Neuronal stem cell (in vitro differentiated cells): ENCODE data around the gene FDXR.
A peak's percentile ranks its signal among the peaks of the same experiment; 100 is the strongest.

Source experiments
- DNase-seq: peaks from one replicate; pipeline ENCODE4 v3.0.0-alpha.2; 2013; ENCODE audit warnings: low spot score
- H2AFZ ChIP-seq: one replicate; pipeline ENCODE4 v1.6.1; 2013; ENCODE audit warnings: mild to moderate bottlenecking, low read length, inconsistent platforms
- H2AK5ac ChIP-seq: 2 replicates; pipeline ENCODE4 v1.6.1; 2013; ENCODE audit warnings: low read depth, mild to moderate bottlenecking, inconsistent platforms, low read length, moderate library complexity, mixed read lengths
- H2BK120ac ChIP-seq: 2 replicates; pipeline ENCODE4 v1.6.1; 2013; ENCODE audit warnings: low read depth, mild to moderate bottlenecking, inconsistent platforms, low read length, moderate library complexity, mixed read lengths
- H2BK12ac ChIP-seq: one replicate; pipeline ENCODE4 v1.6.1; 2013; ENCODE audit warnings: low read length, inconsistent platforms
- H2BK15ac ChIP-seq: 2 replicates; pipeline ENCODE4 v1.6.1; 2013; ENCODE audit warnings: mild to moderate bottlenecking, low read length, inconsistent platforms, mixed read lengths
- H2BK5ac ChIP-seq: one replicate; pipeline ENCODE4 v1.6.1; 2013; ENCODE audit warnings: inconsistent platforms, mild to moderate bottlenecking, low read length, moderate library complexity
- H3K14ac ChIP-seq: one replicate; pipeline ENCODE4 v1.6.1; 2013; ENCODE audit warnings: low read length, inconsistent platforms
- H3K18ac ChIP-seq: 2 replicates; pipeline ENCODE4 v1.6.1; 2013; ENCODE audit warnings: low read length, inconsistent platforms
- H3K23ac ChIP-seq: 2 replicates; pipeline ENCODE4 v1.6.1; 2013; ENCODE audit warnings: low read depth, mild to moderate bottlenecking, mixed read lengths, low read length, inconsistent platforms; ENCODE audit not compliant: poor library complexity
- H3K27ac ChIP-seq: replicated peaks from 3 replicates; pipeline ENCODE4 v1.5.1; 2013; ENCODE audit warnings: low read length, inconsistent platforms
- H3K27me3 ChIP-seq, 3 experiments: 2 replicates each; pipeline ENCODE4 v1.6.1; 2013; ENCODE audit warnings: low read length in 3 of 3, mild to moderate bottlenecking in 2 of 3, inconsistent platforms in 1 of 3, low read depth in 1 of 3, mixed read lengths in 1 of 3, moderate library complexity in 1 of 3; ENCODE audit not compliant: control insufficient read depth in 3 of 3, insufficient read depth in 3 of 3
- H3K36me3 ChIP-seq, 2 donors: replicated peaks in 1 of 2; 2 replicates each; pipeline ENCODE4 v1.6.1; 2013; ENCODE audit warnings: low read length in 2 of 2; ENCODE audit not compliant: control insufficient read depth in 2 of 2, insufficient read depth in 2 of 2
- H3K4ac ChIP-seq: 2 replicates; pipeline ENCODE4 v1.6.1; 2013; ENCODE audit warnings: inconsistent platforms, mild to moderate bottlenecking, low read length, moderate library complexity
- H3K4me1 ChIP-seq, 2 donors: 1 replicate in 1 of 2; 2 replicates in 1 of 2; pipeline ENCODE4 v1.6.1; 2013; ENCODE audit warnings: low read length in 2 of 2, low read depth in 1 of 2; ENCODE audit not compliant: control insufficient read depth in 2 of 2, insufficient read depth in 1 of 2
- H3K4me2 ChIP-seq: one replicate; pipeline ENCODE4 v1.6.1; 2013; ENCODE audit warnings: mild to moderate bottlenecking, low read length, inconsistent platforms; ENCODE audit not compliant: insufficient read depth, poor library complexity, severe bottlenecking
- H3K4me3 ChIP-seq, 2 donors: 2 replicates each; pipeline ENCODE4 v1.5.1; 2013; ENCODE audit warnings: low read length in 2 of 2, mild to moderate bottlenecking in 2 of 2, inconsistent platforms in 1 of 2, moderate library complexity in 1 of 2
- H3K79me1 ChIP-seq: one replicate; pipeline ENCODE4 v1.6.1; 2013; ENCODE audit warnings: low read depth, mild to moderate bottlenecking, inconsistent platforms, low read length, moderate library complexity
- H3K9ac ChIP-seq: one replicate; pipeline ENCODE4 v1.6.1; 2013; ENCODE audit warnings: mild to moderate bottlenecking, low read depth, low read length, inconsistent platforms; ENCODE audit not compliant: poor library complexity
- H3K9me3 ChIP-seq, 2 donors: replicated peaks in 1 of 2; 2 replicates each; pipeline versions ENCODE3 to v1.6.1; 2013; ENCODE audit warnings: low read length in 2 of 2, mild to moderate bottlenecking in 2 of 2, inconsistent platforms in 1 of 2, low read depth in 1 of 2, mixed read lengths in 1 of 2, moderate library complexity in 1 of 2; ENCODE audit not compliant: control insufficient read depth in 2 of 2, insufficient read depth in 1 of 2
- H4K8ac ChIP-seq: one replicate; pipeline ENCODE4 v1.6.1; 2013; ENCODE audit warnings: low read depth, mild to moderate bottlenecking, inconsistent platforms, low read length, moderate library complexity
- H4K91ac ChIP-seq: one replicate; pipeline ENCODE4 v1.6.1; 2013; ENCODE audit warnings: low read length, low read depth, mild to moderate bottlenecking, inconsistent platforms; ENCODE audit not compliant: poor library complexity
- whole genome bisulfite sequencing, 2 donors: extraction: QIAGEN DNeasy Blood & Tissue Kit; methylation state at CpG; one replicate each; pipeline ENCODE4 v1.1.7; 2013; ENCODE audit warnings: missing lambda C conversion rate in 2 of 2, mixed read lengths in 1 of 2; ENCODE audit not compliant: insufficient read length in 2 of 2, insufficient replicate concordance in 1 of 2; ENCODE audit errors: extremely low coverage in 2 of 2; 5-methylcytosine and 5-hydroxymethylcytosine counted together

The FDXR gene

GRCh38 chr17:74864297-74864865 is 8.4 kb downstream of the FDXR start:
- H3K79me1 ChIP-seq: no peaks in the 10 kb centered on the region
- no CpG with 5 or more reads among the region's 15 CpGs for WGBS, 2 donors
- H3K4me2 ChIP-seq: no peak overlapping the region
- no peak overlapping the region for H3K27ac ChIP-seq
- no peak overlapping the region for H3K4me3 ChIP-seq
- peaks cover 2 to 3% of the 10 kb centered on the region in 2 donors for H3K4me1 ChIP-seq
- peak overlapping the region; percentile 81 for H2AK5ac ChIP-seq
- peak overlapping the region; percentile 12 for H3K23ac ChIP-seq
- no peak overlapping the region for H4K91ac ChIP-seq
- H2AFZ ChIP-seq: peak overlapping the region; percentile 52
- no peak overlapping the region for H3K14ac ChIP-seq
- no peaks in the 10 kb centered on the region for H3K9me3 ChIP-seq
- peak overlapping the region; percentile 75 for H2BK5ac ChIP-seq
- no peak overlapping the region for H4K8ac ChIP-seq
- peak overlapping the region; percentile 44 for H3K9ac ChIP-seq
- peak overlapping the region; percentile 58 for H2BK12ac ChIP-seq
- H3K36me3 ChIP-seq: peaks cover 5 to 45% of the 10 kb centered on the region in 2 donors
- peaks cover 21 to 26% (median 23%) of the 10 kb centered on the region in 3 experiments for H3K27me3 ChIP-seq
- H2BK120ac ChIP-seq: peak overlapping the region; percentile 72
- H3K18ac ChIP-seq: no peak overlapping the region
- H3K4ac ChIP-seq: no peak overlapping the region
- DNase-seq: no peak
- H2BK15ac ChIP-seq: no peak overlapping the region

DNA sequence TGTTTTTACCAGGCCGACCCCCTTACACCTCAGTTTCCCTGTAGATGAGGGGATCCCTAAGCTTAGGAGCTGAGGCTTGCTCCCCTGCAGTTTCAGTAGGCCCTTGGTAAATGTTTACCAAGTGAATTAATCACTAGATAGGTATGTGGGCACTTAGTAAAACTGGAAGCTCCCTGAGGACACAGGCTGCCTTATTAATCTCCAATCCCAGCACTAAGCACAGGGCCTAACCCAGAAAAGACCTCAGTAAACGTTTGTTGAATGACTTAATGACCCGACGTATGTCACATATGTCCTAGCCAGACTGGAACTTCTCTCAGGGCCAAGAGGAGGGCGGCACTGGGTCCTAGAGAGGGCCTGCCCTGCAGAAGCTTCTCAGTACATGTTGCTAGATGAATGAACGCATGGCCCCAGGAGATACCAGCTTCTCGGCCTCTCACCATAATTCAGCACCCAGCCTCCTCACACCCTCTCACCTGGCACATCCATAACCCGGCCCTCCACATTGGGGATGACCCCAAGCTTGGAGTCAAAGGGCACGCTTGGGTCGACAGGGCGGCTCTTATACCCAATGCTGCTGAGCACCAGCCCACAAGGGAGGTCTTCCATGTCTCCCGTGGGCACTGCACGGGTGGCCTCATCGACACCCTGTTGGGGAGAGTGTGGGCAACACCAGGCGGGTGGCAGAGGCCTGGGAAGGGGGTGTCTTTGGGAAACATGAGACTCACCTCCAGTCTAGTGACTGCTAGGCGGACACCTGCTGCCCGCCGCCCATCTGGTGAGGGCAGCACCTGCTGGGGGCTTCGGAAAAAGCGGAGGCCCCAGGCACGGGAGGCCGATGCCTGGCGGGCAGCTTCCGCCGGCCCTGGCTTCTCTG is 9.1 kb downstream of the FDXR start:
- no peak overlapping the region for H3K4ac ChIP-seq
- H3K4me2 ChIP-seq: no peak overlapping the region
- no peak overlapping the region for H2AK5ac ChIP-seq
- no peak overlapping the region for H2BK15ac ChIP-seq
- H3K27me3 ChIP-seq: peaks cover 27 to 34% (median 31%) of the 10 kb centered on the region in 3 experiments
- no peaks in the 10 kb centered on the region for H3K79me1 ChIP-seq
- no CpG with 5 or more reads among the region's 25 CpGs for WGBS, 2 donors
- H3K36me3 ChIP-seq: peaks cover 5 to 39% of the 10 kb centered on the region in 2 donors
- no peak overlapping the region for H3K14ac ChIP-seq
- H2BK12ac ChIP-seq: peak overlapping the region; percentile 58
- no peaks in the 10 kb centered on the region for H3K9me3 ChIP-seq
- no peak overlapping the region for H2AFZ ChIP-seq
- H3K23ac ChIP-seq: peak overlapping the region; percentile 12
- H4K8ac ChIP-seq: no peak overlapping the region
- H4K91ac ChIP-seq: no peak overlapping the region
- H2BK5ac ChIP-seq: no peak overlapping the region
- peaks cover 2 to 3% of the 10 kb centered on the region in 2 donors for H3K4me1 ChIP-seq
- H3K4me3 ChIP-seq: no peak overlapping the region
- no peak overlapping the region for H2BK120ac ChIP-seq
- H3K9ac ChIP-seq: peak overlapping the region; percentile 63
- H3K27ac ChIP-seq: no peak overlapping the region
- no peak for DNase-seq
- H3K18ac ChIP-seq: no peak overlapping the region

DNA sequence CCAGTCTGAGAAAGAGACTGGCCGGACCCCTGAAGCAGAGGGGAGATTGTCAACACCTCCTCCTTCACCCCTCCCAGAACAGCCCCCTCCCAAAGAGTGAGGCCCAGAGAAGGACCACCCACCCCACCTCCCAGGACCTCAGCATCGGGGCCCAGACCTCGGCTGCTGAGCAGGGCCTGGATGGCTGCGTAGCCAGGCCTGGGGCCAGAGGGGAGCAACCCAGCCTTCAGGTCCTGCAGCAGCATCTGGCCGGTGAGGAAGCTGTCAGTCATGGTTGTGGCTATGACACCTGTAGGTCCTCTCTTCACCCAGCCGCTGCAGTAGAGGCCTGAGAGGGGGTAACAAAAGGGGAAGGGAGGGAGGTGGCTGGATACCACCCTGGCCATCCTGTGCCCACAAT is 9.9 kb downstream of the FDXR start:
- Histone ChIP-seq H4K91ac (no peak overlapping the region), H2AFZ (no peak overlapping the region), H2BK12ac (no peak overlapping the region), H3K9ac (peak overlapping the region; percentile 63), H3K4ac (no peak overlapping the region), H3K18ac (no peak overlapping the region), H2BK5ac (no peak overlapping the region), H3K4me3 (no peak overlapping the region), H3K36me3 (peaks cover 4 to 39% of the 10 kb centered on the region in 2 donors), H3K27ac (no peak overlapping the region), H2AK5ac (peak overlapping the region; percentile 61), H2BK120ac (no peak overlapping the region), H3K79me1 (no peaks in the 10 kb centered on the region), H3K27me3 (peaks cover 28 to 38% (median 37%) of the 10 kb centered on the region in 3 experiments), H3K9me3 (no peaks in the 10 kb centered on the region), H3K4me2 (no peak overlapping the region), H3K23ac (no peak overlapping the region), H2BK15ac (peak overlapping the region; percentile 49), H3K4me1 (peaks cover 2 to 3% of the 10 kb centered on the region in 2 donors), H3K14ac (no peak overlapping the region), H4K8ac (no peak overlapping the region)
- no CpG with 5 or more reads among the region's 6 CpGs for WGBS, 2 donors
- no peak for DNase-seq
